Measurements from ENCODE around the gene CRY2. TPM values are rescaled to one million over a fixed set of nuclear protein-coding genes. Genes with fewer than 3 reads are reported as not detected.
A peak's percentile ranks its signal among the peaks of the same experiment; 100 is the strongest.

CRY2 gene
- total and polyA plus RNA-seq, 2 of the 8 experiments (the other 6 are each of a cell fraction or from before 2014, with no cell fraction given) = 8.0 to 9.4 TPM

DNA sequence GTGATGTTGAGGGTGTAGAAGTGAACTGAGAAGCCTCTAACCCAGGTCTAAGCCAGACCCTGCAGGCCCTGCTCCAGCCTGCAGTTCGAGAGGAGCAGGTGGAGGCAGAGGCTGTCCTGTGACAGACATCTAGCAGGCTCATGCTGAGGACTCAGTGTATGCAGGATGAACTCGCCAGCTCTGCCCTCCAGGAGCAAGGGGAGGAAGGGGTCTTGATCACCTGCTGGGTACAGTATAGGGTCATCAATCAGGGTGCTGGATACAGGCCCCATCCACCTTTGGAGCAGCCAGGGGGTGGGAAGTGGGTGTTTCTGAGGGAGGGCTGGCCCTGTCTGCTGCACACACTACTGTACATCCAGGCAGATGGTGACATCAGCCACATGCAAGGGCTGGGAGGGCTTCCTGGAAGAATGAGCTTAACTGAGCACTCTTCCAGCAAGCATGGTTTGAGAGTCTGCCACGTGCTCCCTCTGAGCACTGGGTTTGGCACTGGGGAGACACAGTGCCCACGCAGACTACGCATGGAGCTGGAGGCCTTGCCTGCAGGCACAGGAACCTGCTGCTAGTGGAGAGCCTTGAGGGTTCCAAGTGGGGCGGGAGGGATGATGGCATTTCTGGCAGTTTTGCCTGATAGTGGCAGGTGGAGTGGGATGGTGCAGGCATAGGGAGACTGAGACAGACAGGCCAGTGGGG, 47.4 kb downstream of the CRY2 start:
- H2BK5ac ChIP-seq (ENCODE audit: low read depth, low read length) = 0 out of 2 replicates have a peak overlapping the region, but pooled peaks have one; percentile 4
- H2BK20ac ChIP-seq (ENCODE audit: low read length) = no peak overlapping the region
- DNase-seq (ENCODE audit: low read depth in 1 of 2, low spot score in 2 of 2) (no peak), FAIRE-seq (no peak)
- H3K56ac ChIP-seq (replicated peaks; ENCODE audit: insufficient read length, low read depth, low read length) = no peak overlapping the region
- H3K27me3 ChIP-seq (replicated peaks in 1 of 4; ENCODE audit: control insufficient read depth in 3 of 4, extremely low read depth in 1 of 4, insufficient read depth in 3 of 4, low read length in 3 of 4) = no peaks in the 10 kb centered on the region
- peaks cover 0 to 9% of the 10 kb centered on the region in 2 experiments for H4K20me1 ChIP-seq (replicated peaks in 1 of 2; ENCODE audit: control insufficient read depth in 1 of 2, insufficient read depth in 2 of 2, low read length in 2 of 2)
- peak overlapping the region; percentile 11; the same call in 1 of the 2 replicates for H2AK5ac ChIP-seq (ENCODE audit: low read depth, low read length)
- no peaks in the 10 kb centered on the region; the same call in 1 of the 2 replicates for H3K79me1 ChIP-seq (ENCODE audit: low read depth, low read length)
- no peak overlapping the region for H3K4ac ChIP-seq (replicated peaks; ENCODE audit: insufficient read length, low read depth, low read length)
- H4K91ac ChIP-seq (replicated peaks; ENCODE audit: insufficient read length, low read length) = no peak overlapping the region
- H3K4me3 ChIP-seq (ENCODE audit: extremely low read depth in 1 of 4, insufficient read depth in 2 of 4, low read depth in 3 of 4, low read length in 4 of 4) = no peak overlapping the region
- no peak overlapping the region for H3K14ac ChIP-seq (ENCODE audit: insufficient read length)
- 0 out of 2 replicates have a peak overlapping the region, but pooled peaks have one; percentile 75 for H2BK12ac ChIP-seq (ENCODE audit: low read depth, low read length)
- H3K18ac ChIP-seq (ENCODE audit: extremely low read depth, low read length) = no peak overlapping the region
- no peak overlapping the region for H2BK120ac ChIP-seq (replicated peaks; ENCODE audit: low read depth, low read length)
- H3K23me2 ChIP-seq (ENCODE audit: low read depth, low read length) = peaks cover 2% of the 10 kb centered on the region; the same call in 1 of the 2 replicates
- peaks cover 0 to 22% (median 18%) of the 10 kb centered on the region in 4 experiments; a peak in 6 of 7 replicates for H3K4me1 ChIP-seq (replicated peaks in 1 of 4; ENCODE audit: control insufficient read depth in 3 of 4, insufficient read depth in 4 of 4, low read length in 3 of 4)
- no peak overlapping the region for H2AFZ ChIP-seq (ENCODE audit: low read length)
- ChIA-PET POLR2A (ENCODE audit: partially characterized antibody) (interaction anchor here (1.1 to 1.9 kb wide), 3 partner anchors 12 to 27 kb away, joined by 4 to 5 read pairs (median 5); no protein-coding TSS in a partner anchor), CTCF (ENCODE audit: partially characterized antibody) (interaction anchor here (0.6 to 7.7 kb wide), 8 partner anchors 8 to 123 kb away, joined by 3 to 69 read pairs (median 4); no protein-coding TSS in a partner anchor)
- H3K9me3 ChIP-seq (ENCODE audit: insufficient read depth in 2 of 2, low read depth in 1 of 2, low read length in 1 of 2) = no peaks in the 10 kb centered on the region
- no peaks in the 10 kb centered on the region for H3K36me3 ChIP-seq (ENCODE audit: control insufficient read depth in 2 of 4, insufficient read depth in 4 of 4, low read length in 3 of 4)
- no peak overlapping the region for H4K8ac ChIP-seq (ENCODE audit: extremely low read depth, insufficient read depth, low read length)
- H3K9ac ChIP-seq (replicated peaks in 1 of 4; ENCODE audit: extremely low read depth in 1 of 4, low read depth in 3 of 4, low read length in 3 of 4) = 0 out of 7 replicates have a peak overlapping the region, but pooled peaks of 1 of the 4 experiments have one; percentile 6
- H3K79me2 ChIP-seq (ENCODE audit: control insufficient read depth in 1 of 2, insufficient read depth in 2 of 2, low read length in 2 of 2) = no peaks in the 10 kb centered on the region; a peak in 1 of 4 replicates
- 92% methylated on average over 6 of the region's 6 CpGs; no CpG with 5 or more reads in 1 of the 2 experiments for WGBS, 2 experiments (ENCODE audit: extremely low coverage in 1 of 2, insufficient coverage in 1 of 2, insufficient read length in 1 of 2, insufficient replicate concordance in 2 of 2, low coverage in 1 of 2, low lambda C conversion rate in 2 of 2, missing lambda C conversion rate in 1 of 2)
- H3K27ac ChIP-seq (ENCODE audit: low read depth, low read length) = no peak overlapping the region
- H4K5ac ChIP-seq (ENCODE audit: insufficient read length, low read depth, low read length) = no peak overlapping the region
- H3K4me2 ChIP-seq (ENCODE audit: insufficient read depth in 1 of 2, low read depth in 2 of 2, low read length in 2 of 2) = no peak overlapping the region
- no peak overlapping the region for H3K23ac ChIP-seq (ENCODE audit: insufficient read length)
- H2BK15ac ChIP-seq (ENCODE audit: low read length) = 0 out of 2 replicates have a peak overlapping the region, but pooled peaks have one; percentile 13
- TF ChIP-seq SP2 (IDR thresholded peaks at IDR 0.05; ENCODE audit: low read length) (no peak), SIRT6 (IDR thresholded peaks at IDR 0.05; ENCODE audit: low read length) (no peak), NRF1 (IDR thresholded peaks at IDR 0.05; ENCODE audit: low read depth, low read length) (no peak), TAF1 (IDR thresholded peaks at IDR 0.05; ENCODE audit: low read depth, low read length) (no peak)

All from H1 (cell line).